Liver (tissue), 3 donors: ENCODE measurements around the gene CACNA1C.

ENCODE experiments used
- ATF3 ChIP-seq: IDR thresholded peaks from 2 replicates; pipeline ENCODE4 v1.6.1; 2016; ENCODE audit warnings: antibody characterized with exemption
- CTCF ChIP-seq: fragments of 150-350 bp; IDR thresholded peaks from 2 replicates; pipeline ENCODE4 v1.5.1; 2017; ENCODE audit warnings: improper control_type of control experiment, low read depth, low read length; ENCODE audit not compliant: missing input control
- EGR1 ChIP-seq, 2 donors: IDR thresholded peaks; 2 replicates each; pipeline ENCODE4 v1.6.1; 2016 to 2018; ENCODE audit warnings: antibody characterized with exemption in 2 of 2, low read depth in 2 of 2
- GABPA ChIP-seq, 2 donors: IDR thresholded peaks in 1 of 2; conservative IDR thresholded peaks in 1 of 2; 2 replicates each; pipeline ENCODE4 v1.6.1; 2016; ENCODE audit warnings: antibody characterized with exemption in 2 of 2, mild to moderate bottlenecking in 1 of 2, moderate library complexity in 1 of 2
- MAX ChIP-seq: IDR thresholded peaks from 2 replicates; pipeline ENCODE4 v1.6.1; 2016; ENCODE audit warnings: antibody characterized with exemption
- RAD21 ChIP-seq, 2 donors: IDR thresholded peaks; 2 replicates each; pipeline ENCODE4 v1.6.1; 2016; ENCODE audit warnings: antibody characterized with exemption in 2 of 2, mild to moderate bottlenecking in 2 of 2
- TAF1 ChIP-seq: conservative IDR thresholded peaks from 2 replicates; pipeline ENCODE4 v1.6.1; 2016; ENCODE audit warnings: antibody characterized with exemption, mild to moderate bottlenecking
- YY1 ChIP-seq: IDR thresholded peaks from 2 replicates; pipeline ENCODE4 v1.6.1; 2016; ENCODE audit warnings: antibody characterized with exemption, mild to moderate bottlenecking
- TF ChIP-seq, protein P1 (sequence below): IDR thresholded peaks from 2 replicates; pipeline ENCODE4 v1.6.1; 2016; ENCODE audit warnings: antibody characterized with exemption, mild to moderate bottlenecking
- TF ChIP-seq, protein P2 (sequence below): IDR thresholded peaks from 2 replicates; pipeline ENCODE4 v1.6.1; 2016; ENCODE audit warnings: antibody characterized with exemption
- donor health status: healthy.
- donor health status: healthy.

- no peak for TF ChIP-seq CTCF
- TF ChIP-seq MAX, result no peak
- no peak for TF ChIP-seq EGR1 (IDR thresholded peaks at IDR 0.05; ENCODE audit: low read depth in 2 of 2)
- TF ChIP-seq YY1, result no peak
- TF ChIP-seq, protein P1, sequence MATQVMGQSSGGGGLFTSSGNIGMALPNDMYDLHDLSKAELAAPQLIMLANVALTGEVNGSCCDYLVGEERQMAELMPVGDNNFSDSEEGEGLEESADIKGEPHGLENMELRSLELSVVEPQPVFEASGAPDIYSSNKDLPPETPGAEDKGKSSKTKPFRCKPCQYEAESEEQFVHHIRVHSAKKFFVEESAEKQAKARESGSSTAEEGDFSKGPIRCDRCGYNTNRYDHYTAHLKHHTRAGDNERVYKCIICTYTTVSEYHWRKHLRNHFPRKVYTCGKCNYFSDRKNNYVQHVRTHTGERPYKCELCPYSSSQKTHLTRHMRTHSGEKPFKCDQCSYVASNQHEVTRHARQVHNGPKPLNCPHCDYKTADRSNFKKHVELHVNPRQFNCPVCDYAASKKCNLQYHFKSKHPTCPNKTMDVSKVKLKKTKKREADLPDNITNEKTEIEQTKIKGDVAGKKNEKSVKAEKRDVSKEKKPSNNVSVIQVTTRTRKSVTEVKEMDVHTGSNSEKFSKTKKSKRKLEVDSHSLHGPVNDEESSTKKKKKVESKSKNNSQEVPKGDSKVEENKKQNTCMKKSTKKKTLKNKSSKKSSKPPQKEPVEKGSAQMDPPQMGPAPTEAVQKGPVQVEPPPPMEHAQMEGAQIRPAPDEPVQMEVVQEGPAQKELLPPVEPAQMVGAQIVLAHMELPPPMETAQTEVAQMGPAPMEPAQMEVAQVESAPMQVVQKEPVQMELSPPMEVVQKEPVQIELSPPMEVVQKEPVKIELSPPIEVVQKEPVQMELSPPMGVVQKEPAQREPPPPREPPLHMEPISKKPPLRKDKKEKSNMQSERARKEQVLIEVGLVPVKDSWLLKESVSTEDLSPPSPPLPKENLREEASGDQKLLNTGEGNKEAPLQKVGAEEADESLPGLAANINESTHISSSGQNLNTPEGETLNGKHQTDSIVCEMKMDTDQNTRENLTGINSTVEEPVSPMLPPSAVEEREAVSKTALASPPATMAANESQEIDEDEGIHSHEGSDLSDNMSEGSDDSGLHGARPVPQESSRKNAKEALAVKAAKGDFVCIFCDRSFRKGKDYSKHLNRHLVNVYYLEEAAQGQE, result no peak
- no peak for TF ChIP-seq GABPA (IDR thresholded peaks at IDR 0.05 in 1 of 2, conservative IDR thresholded peaks at IDR 0.05 in 1 of 2)
- no peak for TF ChIP-seq TAF1
- TF ChIP-seq RAD21 (IDR thresholded peaks at IDR 0.05), result no peak
- TF ChIP-seq, protein P2, sequence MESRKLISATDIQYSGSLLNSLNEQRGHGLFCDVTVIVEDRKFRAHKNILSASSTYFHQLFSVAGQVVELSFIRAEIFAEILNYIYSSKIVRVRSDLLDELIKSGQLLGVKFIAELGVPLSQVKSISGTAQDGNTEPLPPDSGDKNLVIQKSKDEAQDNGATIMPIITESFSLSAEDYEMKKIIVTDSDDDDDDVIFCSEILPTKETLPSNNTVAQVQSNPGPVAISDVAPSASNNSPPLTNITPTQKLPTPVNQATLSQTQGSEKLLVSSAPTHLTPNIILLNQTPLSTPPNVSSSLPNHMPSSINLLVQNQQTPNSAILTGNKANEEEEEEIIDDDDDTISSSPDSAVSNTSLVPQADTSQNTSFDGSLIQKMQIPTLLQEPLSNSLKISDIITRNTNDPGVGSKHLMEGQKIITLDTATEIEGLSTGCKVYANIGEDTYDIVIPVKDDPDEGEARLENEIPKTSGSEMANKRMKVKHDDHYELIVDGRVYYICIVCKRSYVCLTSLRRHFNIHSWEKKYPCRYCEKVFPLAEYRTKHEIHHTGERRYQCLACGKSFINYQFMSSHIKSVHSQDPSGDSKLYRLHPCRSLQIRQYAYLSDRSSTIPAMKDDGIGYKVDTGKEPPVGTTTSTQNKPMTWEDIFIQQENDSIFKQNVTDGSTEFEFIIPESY, result no peak
- no peak for TF ChIP-seq ATF3
Measured at GRCh38 chr12:2256453-2256852, 203.7 kb downstream of the CACNA1C start.
